ENCODE results near the gene ZNF160. TPM values are rescaled to one million over a fixed set of nuclear protein-coding genes. Genes with fewer than 3 reads are reported as not detected.
"Not testable (repeated sequence)": the region's sequence is repeated elsewhere in the genome, so short reads cannot be mapped to it uniquely, and the experiment has no call there.

Gene ZNF160
- polyA plus RNA-seq, 4 donors, result 4.6 to 129 (median 8.9) TPM

DNA sequence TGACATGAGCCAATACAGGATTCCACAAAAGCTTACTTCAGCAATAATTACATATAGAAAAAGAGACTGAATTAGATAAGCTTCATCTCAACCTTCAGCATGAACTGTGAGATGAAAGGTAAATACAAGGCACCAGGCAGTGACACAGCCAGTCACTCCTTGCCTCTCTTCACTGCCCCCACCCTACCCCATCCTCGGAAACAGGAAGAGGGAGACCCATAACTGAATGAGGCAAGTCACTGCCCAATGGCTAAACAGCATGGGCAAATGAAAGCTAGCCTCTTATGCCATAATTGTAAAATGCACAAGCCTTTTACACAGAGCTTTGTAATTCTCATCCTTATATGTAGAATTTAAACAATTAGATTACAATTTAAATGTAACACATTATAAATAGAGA is 1.7 kb downstream of the ZNF160 start:
- peak in 1 of 2 donors; percentile 81 for DNase-seq
- Histone ChIP-seq H3K36me3 (ENCODE audit: control insufficient read depth in 3 of 3, insufficient read depth in 2 of 3, low read depth in 1 of 3, low read length in 3 of 3) (peaks cover 2 to 28% (median 2%) of the 10 kb centered on the region in 3 donors), H3K4me3 (ENCODE audit: low read depth in 1 of 3, low read length in 3 of 3) (peak overlapping the region in 1 of 3 donors; percentile 100), H3K27me3 (ENCODE audit: control insufficient read depth in 3 of 3, insufficient read depth in 3 of 3, low read length in 3 of 3) (no peaks in the 10 kb centered on the region), H3K9me3 (ENCODE audit: control insufficient read depth in 2 of 2, insufficient read depth in 1 of 2, low read depth in 1 of 2, low read length in 1 of 2) (no peaks in the 10 kb centered on the region), H3K4me1 (ENCODE audit: control insufficient read depth in 3 of 3, insufficient read depth in 2 of 3, low read depth in 1 of 3, low read length in 2 of 3) (peaks cover 3 to 32% (median 11%) of the 10 kb centered on the region in 3 donors), H3K27ac (ENCODE audit: low read depth in 1 of 3, low read length in 2 of 3) (peak overlapping the region in 1 of 3 donors; percentile 100)
- no peak for FAIRE-seq
- WGBS, 3 donors, result 15 to 69% (median 23%) methylated on average over 1 of the region's 1 CpG

GRCh38 chr19:53098570-53098969 is 4.7 kb downstream of the ZNF160 start:
- 93 to 99% (median 96%) methylated on average over 14 of the region's 14 CpGs for WGBS, 3 donors
- H3K4me1 ChIP-seq (ENCODE audit: control insufficient read depth in 3 of 3, insufficient read depth in 2 of 3, low read depth in 1 of 3, low read length in 2 of 3), result peaks cover 3 to 50% (median 11%) of the 10 kb centered on the region in 3 donors
- FAIRE-seq; H3K4me3 ChIP-seq (ENCODE audit: low read depth in 1 of 3, low read length in 3 of 3); H3K27me3 ChIP-seq (ENCODE audit: control insufficient read depth in 3 of 3, insufficient read depth in 3 of 3, low read length in 3 of 3); H3K9me3 ChIP-seq (ENCODE audit: control insufficient read depth in 2 of 2, insufficient read depth in 1 of 2, low read depth in 1 of 2, low read length in 1 of 2); DNase-seq: not testable (repeated sequence)
- H3K27ac ChIP-seq (ENCODE audit: low read depth in 1 of 3, low read length in 2 of 3), result peak overlapping the region in 1 of 3 donors; percentile 100
- H3K36me3 ChIP-seq (ENCODE audit: control insufficient read depth in 3 of 3, insufficient read depth in 2 of 3, low read depth in 1 of 3, low read length in 3 of 3), result peaks cover 2 to 41% (median 4%) of the 10 kb centered on the region in 3 donors

DNA sequence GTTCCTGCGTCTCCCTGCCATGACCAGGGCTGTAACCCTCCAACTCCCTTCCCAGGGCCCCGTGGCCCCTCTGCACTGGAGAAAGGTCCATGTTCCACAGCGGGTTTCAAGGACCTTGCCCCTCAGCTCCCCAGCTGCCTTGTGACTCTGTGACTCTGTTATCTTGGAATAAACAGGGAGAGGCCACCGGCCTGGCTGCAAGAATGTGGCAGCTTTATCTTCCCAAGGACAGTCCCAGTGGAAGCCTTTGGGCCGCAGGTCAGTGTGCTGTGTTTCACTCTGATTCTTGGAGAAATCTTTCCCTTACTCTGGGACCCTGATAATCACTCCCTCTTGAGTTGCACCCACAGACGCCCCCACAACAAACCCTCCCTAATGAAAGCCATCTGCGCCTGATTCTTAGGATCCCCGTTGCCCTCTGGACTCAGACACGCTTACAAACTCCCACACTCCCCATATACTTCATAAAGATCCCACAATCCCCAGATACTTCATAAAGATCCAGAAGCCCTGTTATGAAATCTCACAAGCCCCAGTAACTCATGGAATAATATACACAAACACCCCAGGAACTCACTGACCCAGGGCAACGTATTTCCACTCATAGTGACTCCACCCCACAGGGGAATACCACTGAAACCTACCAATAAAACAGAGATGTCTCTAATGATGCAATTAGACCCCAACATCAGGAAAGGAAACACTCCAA is 6.1 kb downstream of the ZNF160 start:
- peaks cover 5 to 51% (median 5%) of the 10 kb centered on the region in 3 donors for H3K36me3 ChIP-seq (ENCODE audit: control insufficient read depth in 3 of 3, insufficient read depth in 2 of 3, low read depth in 1 of 3, low read length in 3 of 3)
- peaks cover 0 to 53% (median 7%) of the 10 kb centered on the region in 3 donors for H3K4me1 ChIP-seq (ENCODE audit: control insufficient read depth in 3 of 3, insufficient read depth in 2 of 3, low read depth in 1 of 3, low read length in 2 of 3)
- H3K27ac ChIP-seq (ENCODE audit: low read depth in 1 of 3, low read length in 2 of 3), result peak overlapping the region in 1 of 3 donors; percentile 100
- H3K9me3 ChIP-seq (ENCODE audit: control insufficient read depth in 2 of 2, insufficient read depth in 1 of 2, low read depth in 1 of 2, low read length in 1 of 2); FAIRE-seq; H3K27me3 ChIP-seq (ENCODE audit: control insufficient read depth in 3 of 3, insufficient read depth in 3 of 3, low read length in 3 of 3): not testable (repeated sequence)
- WGBS, 3 donors, result 70 to 91% (median 91%) methylated on average over 3 to 4 of the region's 10 CpGs
- DNase-seq, result peak in 1 of 2 donors; percentile 70
- peak overlapping the region in 1 of 3 donors; percentile 10 for H3K4me3 ChIP-seq (ENCODE audit: low read depth in 1 of 3, low read length in 3 of 3)

DNA sequence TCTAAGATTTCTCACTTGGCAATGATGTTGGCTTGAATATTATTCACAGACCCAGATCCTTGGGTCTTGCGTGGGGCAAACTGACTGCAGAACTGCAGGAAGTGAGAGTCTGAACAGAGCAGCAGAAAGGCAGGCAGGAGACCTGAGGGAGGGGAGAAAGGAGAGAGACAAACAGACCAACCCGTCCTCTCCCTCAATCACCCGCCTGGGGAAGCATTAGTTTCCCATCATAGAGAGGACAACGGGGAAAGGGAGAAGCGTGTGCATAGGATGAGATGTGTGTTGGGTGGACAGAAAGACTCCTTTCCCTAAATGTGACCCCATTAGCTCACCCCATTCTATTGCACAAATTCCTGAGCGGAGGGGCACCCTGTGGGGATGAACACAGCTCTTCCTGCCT is 6.6 kb downstream of the ZNF160 start:
- peak overlapping the region in 1 of 3 donors; percentile 83 for H3K27ac ChIP-seq (ENCODE audit: low read depth in 1 of 3, low read length in 2 of 3)
- H3K4me1 ChIP-seq (ENCODE audit: control insufficient read depth in 3 of 3, insufficient read depth in 2 of 3, low read depth in 1 of 3, low read length in 2 of 3), result peaks cover 0 to 55% (median 2%) of the 10 kb centered on the region in 3 donors
- peaks cover 5 to 54% (median 5%) of the 10 kb centered on the region in 3 donors for H3K36me3 ChIP-seq (ENCODE audit: control insufficient read depth in 3 of 3, insufficient read depth in 2 of 3, low read depth in 1 of 3, low read length in 3 of 3)
- H3K9me3 ChIP-seq (ENCODE audit: control insufficient read depth in 2 of 2, insufficient read depth in 1 of 2, low read depth in 1 of 2, low read length in 1 of 2); FAIRE-seq; H3K27me3 ChIP-seq (ENCODE audit: control insufficient read depth in 3 of 3, insufficient read depth in 3 of 3, low read length in 3 of 3); H3K4me3 ChIP-seq (ENCODE audit: low read depth in 1 of 3, low read length in 3 of 3): not testable (repeated sequence)
- 40 to 71% (median 45%) methylated on average over 4 of the region's 6 CpGs for WGBS, 3 donors
- peak in 1 of 2 donors; percentile 66 for DNase-seq

GRCh38 chr19:53094754-53095575 is 8.3 kb downstream of the ZNF160 start:
- peak overlapping the region in 1 of 3 donors; percentile 86 for H3K27ac ChIP-seq (ENCODE audit: low read depth in 1 of 3, low read length in 2 of 3)
- no peak for FAIRE-seq
- H3K27me3 ChIP-seq (ENCODE audit: control insufficient read depth in 3 of 3, insufficient read depth in 3 of 3, low read length in 3 of 3), result no peaks in the 10 kb centered on the region
- peaks cover 5 to 64% (median 18%) of the 10 kb centered on the region in 3 donors for H3K36me3 ChIP-seq (ENCODE audit: control insufficient read depth in 3 of 3, insufficient read depth in 2 of 3, low read depth in 1 of 3, low read length in 3 of 3)
- peaks cover 0 to 68% (median 0%) of the 10 kb centered on the region in 3 donors for H3K4me1 ChIP-seq (ENCODE audit: control insufficient read depth in 3 of 3, insufficient read depth in 2 of 3, low read depth in 1 of 3, low read length in 2 of 3)
- no peak overlapping the region for H3K4me3 ChIP-seq (ENCODE audit: low read depth in 1 of 3, low read length in 3 of 3)
- peaks cover 0 to 2% of the 10 kb centered on the region in 2 donors for H3K9me3 ChIP-seq (ENCODE audit: control insufficient read depth in 2 of 2, insufficient read depth in 1 of 2, low read depth in 1 of 2, low read length in 1 of 2)
- 76 to 90% (median 86%) methylated on average over 26 to 29 of the region's 29 CpGs for WGBS, 3 donors
- DNase-seq, result peak in 1 of 2 donors; percentile 29

DNA sequence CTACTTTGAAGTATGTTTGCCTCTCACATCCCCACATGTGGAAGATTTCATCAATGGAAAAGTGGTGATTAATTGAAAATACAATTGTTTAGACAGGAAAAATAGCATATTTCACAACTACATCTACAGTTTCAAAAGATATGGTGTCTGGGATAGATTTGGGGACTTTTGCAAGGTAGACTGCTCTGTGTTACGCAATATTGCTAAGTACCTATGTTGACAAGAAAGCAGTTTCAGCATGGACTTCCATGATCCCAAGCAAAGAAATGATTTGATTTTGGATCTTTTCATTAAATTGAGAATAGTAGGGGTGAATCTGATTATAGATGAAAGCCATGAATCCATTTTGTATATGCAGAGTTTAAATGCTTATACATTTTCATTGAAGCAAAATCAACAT is 10.5 kb downstream of the ZNF160 start:
- no peak overlapping the region for H3K27ac ChIP-seq (ENCODE audit: low read depth in 1 of 3, low read length in 2 of 3)
- H3K27me3 ChIP-seq (ENCODE audit: control insufficient read depth in 3 of 3, insufficient read depth in 3 of 3, low read length in 3 of 3), result no peaks in the 10 kb centered on the region
- H3K9me3 ChIP-seq (ENCODE audit: control insufficient read depth in 2 of 2, insufficient read depth in 1 of 2, low read depth in 1 of 2, low read length in 1 of 2), result peaks cover 0 to 2% of the 10 kb centered on the region in 2 donors
- H3K36me3 ChIP-seq (ENCODE audit: control insufficient read depth in 3 of 3, insufficient read depth in 2 of 3, low read depth in 1 of 3, low read length in 3 of 3), result peaks cover 3 to 54% (median 28%) of the 10 kb centered on the region in 3 donors
- FAIRE-seq, result no peak
- peaks cover 0 to 56% (median 0%) of the 10 kb centered on the region in 3 donors for H3K4me1 ChIP-seq (ENCODE audit: control insufficient read depth in 3 of 3, insufficient read depth in 2 of 3, low read depth in 1 of 3, low read length in 2 of 3)
- 18 to 89% (median 44%) methylated on average over 1 of the region's 1 CpG for WGBS, 3 donors
- no peak overlapping the region for H3K4me3 ChIP-seq (ENCODE audit: low read depth in 1 of 3, low read length in 3 of 3)
- DNase-seq, result no peak

- WGBS, 3 donors, result 91 to 96% (median 94%) methylated on average over 19 of the region's 19 CpGs
- no peak for FAIRE-seq
These were observed 11.6 kb downstream of the ZNF160 start for GRCh38 chr19:53091413-53092254.

More at GRCh38 chr19:53091413-53092254, 11.6 kb downstream of the ZNF160 start:
- Histone ChIP-seq H3K4me3 (ENCODE audit: low read depth in 1 of 3, low read length in 3 of 3) (no peak overlapping the region), H3K27ac (ENCODE audit: low read depth in 1 of 3, low read length in 2 of 3) (no peak overlapping the region), H3K9me3 (ENCODE audit: control insufficient read depth in 2 of 2, insufficient read depth in 1 of 2, low read depth in 1 of 2, low read length in 1 of 2) (peaks cover 0 to 2% of the 10 kb centered on the region in 2 donors), H3K27me3 (ENCODE audit: control insufficient read depth in 3 of 3, insufficient read depth in 3 of 3, low read length in 3 of 3) (no peaks in the 10 kb centered on the region), H3K36me3 (ENCODE audit: control insufficient read depth in 3 of 3, insufficient read depth in 2 of 3, low read depth in 1 of 3, low read length in 3 of 3) (peaks cover 3 to 58% (median 33%) of the 10 kb centered on the region in 3 donors), H3K4me1 (ENCODE audit: control insufficient read depth in 3 of 3, insufficient read depth in 2 of 3, low read depth in 1 of 3, low read length in 2 of 3) (peaks cover 0 to 50% (median 0%) of the 10 kb centered on the region in 3 donors)
- DNase-seq, result no peak

Data from small intestine (tissue), 7 donors.